Measurements from ENCODE around the gene GOLGA6L10. TPM values are rescaled to one million over a fixed set of nuclear protein-coding genes. Genes with fewer than 3 reads are reported as not detected.
"Not testable (repeated sequence)": the region's sequence is repeated elsewhere in the genome, so short reads cannot be mapped to it uniquely, and the experiment has no call there.

Gene GOLGA6L10
- polyA plus RNA-seq, 3 donors = 0.12 TPM; not detected in 2

- H3K27me3 Mint-ChIP-seq (ENCODE audit: low read depth in 3 of 3); H3K9ac ChIP-seq (ENCODE audit: insufficient read depth, low read length, poor library complexity, severe bottlenecking); H3K4me3 Mint-ChIP-seq; H3K27me3 ChIP-seq (ENCODE audit: control insufficient read depth in 2 of 2, insufficient read depth in 2 of 2, low read length in 2 of 2); H3K9me3 Mint-ChIP-seq; H2AFZ ChIP-seq (ENCODE audit: insufficient read depth, low read depth, low read length, poor library complexity, severe bottlenecking); H3K79me2 ChIP-seq (ENCODE audit: insufficient read depth, low read length); intact Hi-C loops (cut with micrococcal nuclease); H3K27ac ChIP-seq (ENCODE audit: low read depth in 1 of 2, low read length in 2 of 2); H3K4me1 ChIP-seq (ENCODE audit: control insufficient read depth in 1 of 2, insufficient read depth in 2 of 2, low read length in 2 of 2); H3K4me2 ChIP-seq (replicated peaks; ENCODE audit: extremely low read depth, low read length, poor library complexity, severe bottlenecking); H3K36me3 Mint-ChIP-seq; H3K27ac Mint-ChIP-seq; H4K20me1 ChIP-seq (ENCODE audit: insufficient read depth, low read length); H3K4me1 Mint-ChIP-seq; DNase-seq; H3K4me3 ChIP-seq (replicated peaks in 1 of 3; ENCODE audit: low read depth in 2 of 3, low read length in 3 of 3); H3K36me3 ChIP-seq (replicated peaks in 1 of 2; ENCODE audit: control insufficient read depth in 1 of 2, insufficient read depth in 2 of 2, low read length in 2 of 2); H3K9me3 ChIP-seq (replicated peaks in 1 of 2; ENCODE audit: control insufficient read depth in 1 of 2, insufficient read depth in 1 of 2, low read length in 2 of 2): not testable (repeated sequence)
- no CpG with 5 or more reads among the region's 11 CpGs for WGBS (ENCODE audit: insufficient coverage)
These were observed 18.4 kb downstream of the GOLGA6L10 start for GRCh38 chr15:82330921-82331320.

GRCh38 chr15:82329039-82329438 is 20.2 kb downstream of the GOLGA6L10 start:
- H3K4me1 Mint-ChIP-seq; H3K4me2 ChIP-seq (replicated peaks; ENCODE audit: extremely low read depth, low read length, poor library complexity, severe bottlenecking); H3K4me3 Mint-ChIP-seq; intact Hi-C loops (cut with micrococcal nuclease); H3K9ac ChIP-seq (ENCODE audit: insufficient read depth, low read length, poor library complexity, severe bottlenecking); H3K9me3 Mint-ChIP-seq; H3K27me3 Mint-ChIP-seq (ENCODE audit: low read depth in 3 of 3); H3K36me3 Mint-ChIP-seq; H3K27ac Mint-ChIP-seq; H3K27ac ChIP-seq (ENCODE audit: low read depth in 1 of 2, low read length in 2 of 2); H2AFZ ChIP-seq (ENCODE audit: insufficient read depth, low read depth, low read length, poor library complexity, severe bottlenecking); H3K9me3 ChIP-seq (replicated peaks in 1 of 2; ENCODE audit: control insufficient read depth in 1 of 2, insufficient read depth in 1 of 2, low read length in 2 of 2); H3K4me1 ChIP-seq (ENCODE audit: control insufficient read depth in 1 of 2, insufficient read depth in 2 of 2, low read length in 2 of 2); H3K27me3 ChIP-seq (ENCODE audit: control insufficient read depth in 2 of 2, insufficient read depth in 2 of 2, low read length in 2 of 2); H3K4me3 ChIP-seq (replicated peaks in 1 of 3; ENCODE audit: low read depth in 2 of 3, low read length in 3 of 3); DNase-seq; H4K20me1 ChIP-seq (ENCODE audit: insufficient read depth, low read length); H3K36me3 ChIP-seq (replicated peaks in 1 of 2; ENCODE audit: control insufficient read depth in 1 of 2, insufficient read depth in 2 of 2, low read length in 2 of 2); H3K79me2 ChIP-seq (ENCODE audit: insufficient read depth, low read length): not testable (repeated sequence)
- no CpG with 5 or more reads among the region's 13 CpGs for WGBS (ENCODE audit: insufficient coverage)

GRCh38 chr15:82327372-82327771 is 21.9 kb downstream of the GOLGA6L10 start:
- H3K9me3 ChIP-seq (replicated peaks in 1 of 2; ENCODE audit: control insufficient read depth in 1 of 2, insufficient read depth in 1 of 2, low read length in 2 of 2); H3K4me2 ChIP-seq (replicated peaks; ENCODE audit: extremely low read depth, low read length, poor library complexity, severe bottlenecking); H3K27ac ChIP-seq (ENCODE audit: low read depth in 1 of 2, low read length in 2 of 2); H3K4me3 Mint-ChIP-seq; H3K4me1 ChIP-seq (ENCODE audit: control insufficient read depth in 1 of 2, insufficient read depth in 2 of 2, low read length in 2 of 2); H3K9ac ChIP-seq (ENCODE audit: insufficient read depth, low read length, poor library complexity, severe bottlenecking); H3K4me3 ChIP-seq (replicated peaks in 1 of 3; ENCODE audit: low read depth in 2 of 3, low read length in 3 of 3); DNase-seq; H2AFZ ChIP-seq (ENCODE audit: insufficient read depth, low read depth, low read length, poor library complexity, severe bottlenecking); H3K9me3 Mint-ChIP-seq; H3K79me2 ChIP-seq (ENCODE audit: insufficient read depth, low read length); H3K36me3 Mint-ChIP-seq; H4K20me1 ChIP-seq (ENCODE audit: insufficient read depth, low read length); H3K27me3 ChIP-seq (ENCODE audit: control insufficient read depth in 2 of 2, insufficient read depth in 2 of 2, low read length in 2 of 2); H3K27ac Mint-ChIP-seq; intact Hi-C loops (cut with micrococcal nuclease); H3K27me3 Mint-ChIP-seq (ENCODE audit: low read depth in 3 of 3); H3K36me3 ChIP-seq (replicated peaks in 1 of 2; ENCODE audit: control insufficient read depth in 1 of 2, insufficient read depth in 2 of 2, low read length in 2 of 2); H3K4me1 Mint-ChIP-seq: not testable (repeated sequence)
- 100% methylated on average over 2 of the region's 10 CpGs for WGBS (ENCODE audit: insufficient coverage)

- DNase-seq; H3K9ac ChIP-seq (ENCODE audit: insufficient read depth, low read length, poor library complexity, severe bottlenecking); H3K27me3 Mint-ChIP-seq (ENCODE audit: low read depth in 3 of 3); H3K4me1 Mint-ChIP-seq; H3K4me3 Mint-ChIP-seq; H3K4me1 ChIP-seq (ENCODE audit: control insufficient read depth in 1 of 2, insufficient read depth in 2 of 2, low read length in 2 of 2); intact Hi-C loops (cut with micrococcal nuclease); H3K79me2 ChIP-seq (ENCODE audit: insufficient read depth, low read length); H2AFZ ChIP-seq (ENCODE audit: insufficient read depth, low read depth, low read length, poor library complexity, severe bottlenecking); H3K36me3 ChIP-seq (replicated peaks in 1 of 2; ENCODE audit: control insufficient read depth in 1 of 2, insufficient read depth in 2 of 2, low read length in 2 of 2); H3K4me2 ChIP-seq (replicated peaks; ENCODE audit: extremely low read depth, low read length, poor library complexity, severe bottlenecking); H3K9me3 Mint-ChIP-seq; H3K27me3 ChIP-seq (ENCODE audit: control insufficient read depth in 2 of 2, insufficient read depth in 2 of 2, low read length in 2 of 2); H3K36me3 Mint-ChIP-seq; H4K20me1 ChIP-seq (ENCODE audit: insufficient read depth, low read length); H3K27ac Mint-ChIP-seq; H3K9me3 ChIP-seq (replicated peaks in 1 of 2; ENCODE audit: control insufficient read depth in 1 of 2, insufficient read depth in 1 of 2, low read length in 2 of 2); H3K4me3 ChIP-seq (replicated peaks in 1 of 3; ENCODE audit: low read depth in 2 of 3, low read length in 3 of 3); H3K27ac ChIP-seq (ENCODE audit: low read depth in 1 of 2, low read length in 2 of 2): not testable (repeated sequence)
- 86% methylated on average over 9 of the region's 23 CpGs for WGBS (ENCODE audit: insufficient coverage)
These were observed 22.4 kb downstream of the GOLGA6L10 start for GRCh38 chr15:82326896-82327295.

All from CD14-positive monocyte (primary cell).